ENCODE measurements around the gene NEAT1.

NEAT1 gene

GRCh38 chr11:65389294-65389980 lies 33.2 kb upstream of the NEAT1 start:
- no peak overlapping the region for H3K4me3 ChIP-seq (ENCODE audit: low read depth, low read length)

- no peak overlapping the region for H3K4me3 ChIP-seq (ENCODE audit: low read depth, low read length)
These were observed 32.3 kb upstream of the NEAT1 start for GRCh38 chr11:65390099-65390941.

- no peak overlapping the region for H3K4me3 ChIP-seq (ENCODE audit: low read depth, low read length)
These were observed 31.6 kb upstream of the NEAT1 start for GRCh38 chr11:65390996-65391395.

- no peak overlapping the region for H3K4me3 ChIP-seq (ENCODE audit: low read depth, low read length)
These were observed 30.3 kb upstream of the NEAT1 start for GRCh38 chr11:65392186-65392829.

DNA sequence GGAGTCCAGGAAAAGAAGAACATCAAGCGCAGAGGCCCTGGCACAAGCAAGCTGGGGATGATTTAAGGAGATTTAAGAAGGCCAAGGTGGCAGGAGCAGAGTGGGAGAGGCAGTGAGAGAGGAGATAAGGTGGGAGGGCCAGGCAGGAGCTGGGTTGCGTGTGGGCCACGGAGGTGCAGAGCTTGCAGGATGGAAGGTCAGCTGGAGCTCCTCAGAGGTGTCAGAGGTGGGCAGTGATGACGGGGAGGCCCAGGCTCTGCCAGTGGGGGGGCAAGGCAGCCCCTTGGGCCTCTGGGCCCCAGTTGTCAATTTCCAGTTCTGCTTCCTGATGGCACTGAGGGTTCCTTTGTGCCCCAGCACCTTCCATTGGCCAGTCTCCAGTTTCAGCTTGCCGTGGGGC lies 29.7 kb upstream of the NEAT1 start:
- H3K4me3 ChIP-seq (ENCODE audit: low read depth, low read length) = no peak overlapping the region

DNA sequence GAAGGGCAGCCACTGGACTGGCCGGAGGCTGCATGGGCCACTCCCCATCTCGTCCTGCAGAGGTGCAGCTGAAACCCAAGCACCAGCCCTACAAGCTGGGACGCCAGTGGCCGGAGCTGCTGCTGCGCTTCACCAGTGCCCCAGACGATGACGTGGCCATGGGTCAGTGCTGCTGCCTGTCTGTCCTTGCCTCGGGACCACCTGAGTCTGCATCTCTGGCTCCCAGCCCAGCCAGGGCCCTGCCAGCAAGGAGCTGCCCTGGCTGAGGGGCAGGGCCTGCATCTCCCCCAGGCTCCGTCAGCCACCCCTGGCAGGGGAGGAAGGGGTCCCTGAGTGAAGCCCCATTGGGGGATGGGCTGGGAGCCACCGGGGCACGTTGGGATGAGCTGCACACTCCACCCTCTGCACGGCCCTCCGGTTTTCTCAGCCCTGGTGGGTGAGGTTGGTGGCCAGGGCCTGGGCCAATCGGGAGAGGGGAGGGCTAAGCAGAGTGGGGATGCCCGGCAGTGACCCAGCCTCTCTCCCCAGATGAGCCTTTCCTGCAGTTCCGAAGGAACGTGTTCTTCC lies 29.0 kb upstream of the NEAT1 start:
- no peak overlapping the region for H3K4me3 ChIP-seq (ENCODE audit: low read depth, low read length)

DNA sequence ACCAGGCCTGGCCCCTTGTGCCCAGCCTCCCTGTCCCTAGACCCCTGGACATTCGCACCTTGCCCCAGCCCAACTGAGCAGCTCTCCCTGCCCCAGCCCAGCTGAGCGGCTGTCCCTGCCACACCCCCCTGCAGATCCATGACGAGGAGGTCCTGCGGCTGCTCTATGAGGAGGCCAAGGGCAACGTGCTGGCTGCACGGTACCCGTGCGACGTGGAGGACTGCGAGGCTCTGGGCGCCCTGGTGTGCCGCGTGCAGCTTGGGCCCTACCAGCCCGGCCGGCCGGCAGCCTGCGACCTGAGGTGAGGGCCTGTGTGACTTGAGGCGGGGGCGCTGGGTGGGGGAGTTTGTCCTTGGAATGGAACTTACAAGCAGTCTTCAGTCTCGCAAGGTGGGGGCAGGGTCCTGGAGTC lies 28.5 kb upstream of the NEAT1 start:
- H3K4me3 ChIP-seq (ENCODE audit: low read depth, low read length) = no peak overlapping the region

GRCh38 chr11:65395961-65396530 lies 26.6 kb upstream of the NEAT1 start:
- no peak overlapping the region for H3K4me3 ChIP-seq (ENCODE audit: low read depth, low read length)

DNA sequence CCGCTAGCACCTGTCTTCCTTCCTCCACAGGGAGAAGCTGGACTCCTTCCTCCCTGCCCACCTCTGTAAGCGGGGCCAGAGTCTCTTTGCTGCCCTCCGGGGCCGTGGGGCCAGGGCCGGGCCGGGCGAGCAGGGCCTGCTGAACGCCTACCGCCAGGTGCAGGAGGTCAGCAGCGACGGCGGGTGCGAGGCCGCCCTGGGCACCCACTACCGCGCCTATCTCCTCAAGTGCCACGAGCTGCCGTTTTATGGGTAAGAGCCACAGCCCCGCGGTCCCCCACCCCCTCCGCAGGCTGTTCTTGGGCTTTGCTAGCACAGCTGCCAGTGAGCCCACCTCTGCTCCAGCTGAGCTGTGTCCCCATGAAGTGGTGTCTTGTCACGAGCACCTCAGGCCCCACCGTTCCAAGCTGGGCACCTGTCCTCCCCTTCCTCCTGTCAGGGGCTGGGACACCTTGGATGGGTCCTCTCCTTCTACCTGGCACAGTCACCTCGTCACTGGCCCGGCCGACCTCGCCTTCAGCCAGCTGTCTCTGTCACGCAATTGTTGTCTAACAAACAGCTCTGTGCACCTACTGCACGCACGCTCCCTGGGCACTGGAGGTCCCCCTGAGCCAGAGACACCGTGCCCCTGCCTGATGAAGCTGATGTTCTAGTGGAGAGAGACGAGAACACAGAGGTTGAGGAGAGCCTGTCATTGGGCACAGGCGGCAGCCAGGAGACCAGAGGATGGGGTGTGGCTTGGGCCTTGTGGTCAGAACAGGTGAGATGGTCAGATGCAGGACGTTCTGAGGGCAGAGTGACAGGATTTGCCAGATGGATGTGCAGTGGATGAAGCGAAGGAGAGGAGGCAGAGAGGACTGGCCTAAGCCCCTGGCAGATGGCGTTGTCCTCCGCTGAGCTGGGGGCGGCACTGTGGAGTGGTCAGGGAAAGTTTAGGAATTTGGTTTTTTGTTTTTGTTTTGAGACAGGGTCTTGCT lies 25.5 kb upstream of the NEAT1 start:
- H3K4me3 ChIP-seq (ENCODE audit: low read depth, low read length) = no peak overlapping the region

DNA sequence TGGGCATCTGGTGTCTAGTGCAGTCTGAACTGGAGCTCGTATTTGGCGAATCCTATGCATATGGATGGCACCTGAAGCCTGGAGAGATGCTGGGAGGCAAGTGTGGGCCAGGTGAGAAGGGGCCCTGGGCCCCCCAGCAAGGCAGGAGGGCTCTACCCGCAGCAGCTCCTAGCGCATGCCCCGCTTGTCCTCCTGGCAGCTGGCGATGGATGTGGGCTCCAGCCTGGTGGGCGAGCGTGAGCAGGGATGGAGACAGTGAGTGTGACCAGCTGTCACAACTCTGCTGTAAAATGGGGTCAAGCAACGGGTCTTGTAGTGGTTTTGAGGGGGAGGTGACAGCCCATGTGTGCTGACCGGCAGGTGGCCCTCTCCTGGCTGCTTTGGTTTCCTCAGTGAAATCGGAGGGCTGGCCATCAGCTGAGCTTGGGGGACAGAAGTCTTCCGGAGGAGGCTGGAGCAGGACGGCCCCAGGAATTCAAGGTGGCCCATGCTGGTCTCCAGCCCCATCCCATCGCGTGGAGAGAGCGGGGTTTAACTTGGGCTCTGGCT lies 24.2 kb upstream of the NEAT1 start:
- no peak overlapping the region for H3K4me3 ChIP-seq (ENCODE audit: low read depth, low read length)

DNA sequence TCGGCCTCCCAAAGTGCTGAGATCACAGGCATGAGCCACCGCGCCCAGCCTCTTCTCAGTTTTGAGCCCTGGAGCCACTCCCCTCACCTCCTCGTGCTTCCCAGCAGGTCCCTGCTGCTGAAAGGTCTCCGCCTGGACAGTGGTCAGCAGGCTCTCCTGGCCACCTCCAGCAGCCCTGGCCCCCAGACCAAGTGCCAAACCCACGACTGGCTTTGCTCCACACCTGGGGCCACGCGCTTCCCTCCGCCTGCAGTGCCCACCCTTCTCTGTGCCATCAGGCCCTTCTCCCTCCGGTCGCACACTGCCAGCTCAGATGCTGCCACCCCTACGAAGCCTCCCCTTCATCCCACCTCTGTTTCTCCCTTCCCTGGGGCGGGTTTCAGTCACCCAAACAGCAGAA lies 23.3 kb upstream of the NEAT1 start:
- H3K4me3 ChIP-seq (ENCODE audit: low read depth, low read length) = no peak overlapping the region

DNA sequence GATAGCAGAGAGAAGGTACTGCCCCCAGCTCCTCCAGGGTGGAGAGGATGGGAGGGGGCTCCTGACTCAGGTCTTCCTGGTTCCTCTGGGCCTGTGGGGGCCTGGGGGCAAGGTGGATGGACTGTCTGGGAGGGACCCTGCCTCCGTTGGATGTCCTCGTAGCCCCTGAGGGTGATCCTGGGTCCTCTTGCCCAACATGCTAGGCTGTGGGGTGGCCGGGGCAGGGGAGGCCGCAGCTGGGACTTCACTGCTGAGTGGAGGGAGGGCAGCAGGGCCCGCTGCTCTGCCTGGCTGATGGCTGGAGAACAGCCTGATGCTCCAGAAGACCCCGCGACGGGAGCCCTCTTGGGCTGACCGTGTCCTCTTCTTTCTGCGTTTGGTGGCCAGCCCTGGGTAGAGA lies 22.8 kb upstream of the NEAT1 start:
- H3K4me3 ChIP-seq (ENCODE audit: low read depth, low read length) = no peak overlapping the region

DNA sequence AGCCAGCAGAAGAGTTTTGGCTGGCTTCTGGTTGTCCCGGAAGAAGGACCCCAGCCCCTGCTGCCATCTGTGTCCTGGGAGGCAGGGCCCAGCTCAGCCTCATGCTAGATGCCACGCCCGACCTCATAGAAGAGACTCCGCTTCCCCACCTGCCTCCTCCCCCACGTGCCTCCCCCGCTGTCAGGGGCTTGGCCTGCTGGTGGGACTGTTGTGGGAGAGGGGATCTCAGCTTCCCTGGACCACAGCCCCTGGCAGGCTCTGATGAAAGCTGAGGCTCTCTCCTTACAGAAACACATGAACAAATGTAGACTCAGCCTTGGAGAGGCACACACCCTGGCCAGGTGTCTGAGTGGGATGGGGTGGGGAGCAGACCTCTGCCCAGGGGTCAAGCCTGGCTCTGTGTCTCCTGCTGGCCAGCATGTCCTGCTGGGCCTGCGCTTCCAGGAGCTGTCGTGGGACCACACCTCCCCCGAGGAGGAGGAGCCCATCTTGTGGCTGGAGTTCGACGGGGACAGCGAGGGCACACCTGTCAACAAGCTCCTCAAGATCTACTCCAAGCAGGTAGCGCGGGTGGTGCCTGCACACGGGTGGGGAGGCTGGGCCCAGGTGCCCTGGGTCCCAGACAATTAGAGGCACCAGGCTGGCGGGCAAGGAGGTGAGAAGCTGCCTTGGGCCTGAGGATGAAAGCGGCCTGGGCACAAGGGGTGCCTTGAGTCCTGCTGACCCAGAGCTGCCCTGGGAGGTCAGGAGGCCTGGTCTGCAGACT lies 22.1 kb upstream of the NEAT1 start:
- H3K4me3 ChIP-seq (ENCODE audit: low read depth, low read length) = no peak overlapping the region

DNA sequence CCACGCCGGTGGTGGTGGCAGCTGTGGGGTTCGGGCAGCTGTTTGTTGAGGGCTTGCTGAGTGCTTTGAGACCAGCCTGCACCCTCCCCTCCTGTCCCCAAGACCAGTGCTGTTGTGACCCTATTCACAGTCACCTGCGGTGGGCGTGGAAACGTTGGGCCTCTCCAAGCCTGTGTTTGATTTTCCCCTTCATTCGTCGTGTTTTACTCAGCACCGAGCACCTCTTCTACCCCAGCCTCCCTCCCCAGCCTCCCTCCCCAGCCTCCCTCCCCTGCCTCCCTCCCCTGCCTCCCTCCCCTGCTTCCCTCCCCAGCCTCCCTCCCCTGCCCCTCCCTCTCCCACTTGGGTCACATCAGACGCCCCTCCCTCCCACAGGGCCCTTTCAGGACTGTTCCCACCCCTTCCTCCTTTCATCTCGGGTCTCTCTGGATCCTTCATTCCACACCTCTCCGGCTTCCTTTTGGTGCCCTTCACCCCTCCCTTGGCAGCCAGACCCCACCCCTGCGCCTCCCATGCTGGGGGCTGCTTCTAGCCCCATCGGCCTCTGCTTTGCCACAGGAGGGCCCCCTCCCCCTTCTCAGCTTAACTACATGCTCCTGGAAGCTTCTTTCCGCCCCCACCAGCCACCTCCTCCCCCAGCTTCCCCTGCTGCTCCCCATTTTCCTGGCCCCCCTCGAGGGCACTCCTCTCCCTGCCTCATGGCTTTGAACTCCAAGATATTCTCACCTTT lies 21.4 kb upstream of the NEAT1 start:
- no peak overlapping the region for H3K4me3 ChIP-seq (ENCODE audit: low read depth, low read length)

DNA sequence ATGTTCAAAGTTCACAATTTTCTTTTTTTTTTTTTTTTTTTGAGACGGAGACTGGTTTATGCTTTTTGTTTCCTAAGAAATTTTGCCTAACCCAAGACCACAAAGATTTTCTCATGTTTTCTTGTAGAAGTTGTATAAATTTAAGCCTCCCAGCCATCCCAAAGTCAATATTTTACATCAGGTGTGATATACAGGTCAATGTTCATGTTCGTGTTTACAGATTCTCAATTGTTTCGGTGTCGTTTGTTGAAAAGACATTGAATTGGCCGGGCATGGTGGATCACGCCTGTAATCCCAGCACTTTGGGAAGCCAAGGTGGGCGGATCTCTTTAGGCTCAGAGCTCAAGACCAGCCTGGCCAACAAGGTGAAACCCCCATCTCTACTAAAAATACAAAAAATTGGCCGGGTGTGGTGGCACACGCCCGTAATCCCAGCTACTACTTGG lies 20.8 kb upstream of the NEAT1 start:
- H3K4me3 ChIP-seq (ENCODE audit: low read depth, low read length) = no peak overlapping the region

DNA sequence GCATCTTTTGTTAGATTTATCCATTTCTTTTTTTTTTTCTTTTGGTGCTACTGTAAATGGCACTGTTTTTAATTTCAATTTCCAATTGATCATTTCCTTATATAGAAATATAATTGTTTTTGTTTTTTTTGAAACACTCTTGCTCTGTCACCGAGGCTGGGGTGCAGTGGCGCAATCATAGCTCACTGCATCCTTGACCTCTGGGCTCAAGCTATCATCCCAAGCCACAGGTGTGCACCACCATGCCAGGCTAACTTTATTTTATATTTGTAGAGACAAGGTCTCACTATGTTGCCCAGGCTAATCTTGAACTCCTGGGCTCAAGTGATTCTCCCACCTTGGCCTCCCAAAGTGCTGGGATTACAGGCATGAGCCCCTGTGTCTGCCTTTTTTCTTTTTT lies 19.8 kb upstream of the NEAT1 start:
- H3K4me3 ChIP-seq (ENCODE audit: low read depth, low read length) = no peak overlapping the region

DNA sequence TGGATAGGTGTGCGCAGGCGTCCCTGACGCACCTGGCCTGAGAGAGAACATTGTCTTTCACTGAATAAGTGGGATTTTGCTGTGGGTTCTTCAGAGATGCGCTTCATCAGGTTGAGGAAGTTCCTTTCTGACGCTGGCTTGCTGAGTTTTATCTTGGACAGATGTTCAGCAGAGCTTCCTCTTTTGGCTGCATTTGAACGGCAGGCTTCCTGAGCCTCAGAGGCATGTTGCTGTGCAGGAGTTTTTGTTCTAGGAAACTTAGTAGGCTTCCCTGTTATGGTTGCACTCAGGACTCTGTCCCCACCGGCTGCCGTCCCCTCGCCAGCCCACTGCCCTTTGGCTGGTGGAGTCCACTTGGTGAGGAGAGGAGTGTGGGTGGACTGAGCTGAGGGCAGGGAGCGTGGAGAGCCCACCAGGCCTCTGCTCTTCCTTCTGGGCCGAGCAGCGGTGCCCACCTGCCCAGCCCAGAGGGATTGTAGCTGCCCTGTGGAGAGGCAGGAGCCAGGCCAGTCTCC lies 18.9 kb upstream of the NEAT1 start:
- no peak overlapping the region for H3K4me3 ChIP-seq (ENCODE audit: low read depth, low read length)

GRCh38 chr11:65404210-65404609 lies 18.4 kb upstream of the NEAT1 start:
- no peak overlapping the region for H3K4me3 ChIP-seq (ENCODE audit: low read depth, low read length)

Measured in iPS-11a (cell line).